LHCN-M2 (cell line): Measurements from ENCODE around the gene TRAF2. TPM values are rescaled to one million over a fixed set of nuclear protein-coding genes. Genes with fewer than 3 reads are reported as not detected.

Source experiments
- DNase-seq: peaks from one replicate; pipeline ENCODE4 v3.0.0-alpha.2; 2012; ENCODE audit warnings: low read depth
- total RNA-seq: library from RNA; depleted of rRNA; stranded (reverse); fragments of >200 nt; gene quantifications from 2 replicates; pipeline ENCODE4 v1.2.3, GENCODE V29; 2014

Gene TRAF2
- total RNA-seq, 1 experiment from 2014 or later: 11.7 TPM

DNA sequence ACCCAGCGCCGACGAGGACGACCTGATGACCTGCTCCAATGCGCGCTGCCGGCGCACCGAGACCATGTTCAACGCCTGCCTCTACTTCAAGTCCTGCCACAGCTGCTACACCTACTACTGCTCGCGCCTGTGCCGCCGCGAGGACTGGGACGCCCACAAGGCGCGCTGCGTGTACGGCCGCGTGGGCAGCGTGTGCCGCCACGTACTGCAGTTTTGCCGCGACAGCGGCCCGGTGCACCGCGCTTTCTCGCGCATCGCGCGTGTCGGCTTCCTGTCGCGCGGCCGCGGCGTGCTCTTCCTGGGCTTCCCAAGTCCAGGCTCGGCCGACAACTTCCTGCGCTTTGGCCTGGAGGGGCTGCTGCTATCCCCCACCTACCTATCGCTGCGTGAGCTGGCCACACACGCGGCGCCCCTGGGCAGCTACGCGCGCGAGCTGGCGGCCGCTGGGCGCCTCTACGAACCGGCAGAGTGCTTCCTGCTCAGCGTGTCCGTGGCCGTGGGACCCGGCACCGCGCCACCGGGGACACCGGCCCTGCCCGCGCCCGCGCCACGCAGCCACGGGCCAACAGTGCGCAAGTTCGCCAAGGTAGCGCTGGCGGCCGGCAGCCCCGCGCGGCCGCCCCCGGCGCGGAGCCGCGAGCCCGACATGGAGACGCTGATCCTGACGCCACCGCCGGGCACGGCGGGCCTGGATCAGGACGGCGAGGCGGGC lies 39.8 kb upstream of the TRAF2 start:
- no peak for DNase-seq

GRCh38 chr9:136847088-136847825 lies 39.1 kb upstream of the TRAF2 start:
- no peak for DNase-seq

DNA sequence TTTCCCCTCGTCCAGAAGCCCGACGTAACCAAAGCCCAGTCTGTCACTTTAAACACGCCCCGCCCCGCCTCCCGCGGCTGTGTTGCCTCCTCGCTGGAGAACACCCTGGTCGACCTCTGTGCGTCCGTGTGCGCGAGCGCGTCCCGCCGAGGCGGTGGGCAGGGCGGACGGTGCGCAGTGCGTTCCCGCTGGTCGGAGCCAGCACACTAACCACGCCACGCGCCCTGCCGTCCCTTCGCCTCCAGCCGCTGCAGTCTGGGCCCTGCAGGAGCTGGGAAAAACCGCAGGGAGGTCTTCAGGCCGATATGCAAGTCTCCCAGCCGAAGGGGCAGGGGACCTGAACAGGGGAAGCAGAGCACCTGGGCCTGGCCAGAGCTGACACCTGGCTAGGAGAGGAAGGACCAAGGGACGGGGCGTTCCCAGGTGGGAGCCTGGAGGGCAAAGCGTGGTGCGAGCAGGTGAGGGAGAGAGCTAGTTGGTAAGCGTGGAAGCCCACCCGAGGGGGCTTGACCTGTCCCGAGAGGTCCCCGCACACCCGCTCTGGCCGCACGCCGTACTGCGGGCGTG lies 38.4 kb upstream of the TRAF2 start:
- peak; percentile 77 for DNase-seq

GRCh38 chr9:136848393-136849037 lies 37.8 kb upstream of the TRAF2 start:
- DNase-seq: peak; percentile 46

GRCh38 chr9:136849038-136849959 lies 37.0 kb upstream of the TRAF2 start, which contains the start of gene PHPT1:
TSS of gene PHPT1 (plus strand) at chr9:136849409. CDS start at chr9:136849431, 22 bp downstream.
- peak; percentile 98 for DNase-seq

GRCh38 chr9:136849960-136850865 lies 36.1 kb upstream of the TRAF2 start:
- no peak for DNase-seq

DNA sequence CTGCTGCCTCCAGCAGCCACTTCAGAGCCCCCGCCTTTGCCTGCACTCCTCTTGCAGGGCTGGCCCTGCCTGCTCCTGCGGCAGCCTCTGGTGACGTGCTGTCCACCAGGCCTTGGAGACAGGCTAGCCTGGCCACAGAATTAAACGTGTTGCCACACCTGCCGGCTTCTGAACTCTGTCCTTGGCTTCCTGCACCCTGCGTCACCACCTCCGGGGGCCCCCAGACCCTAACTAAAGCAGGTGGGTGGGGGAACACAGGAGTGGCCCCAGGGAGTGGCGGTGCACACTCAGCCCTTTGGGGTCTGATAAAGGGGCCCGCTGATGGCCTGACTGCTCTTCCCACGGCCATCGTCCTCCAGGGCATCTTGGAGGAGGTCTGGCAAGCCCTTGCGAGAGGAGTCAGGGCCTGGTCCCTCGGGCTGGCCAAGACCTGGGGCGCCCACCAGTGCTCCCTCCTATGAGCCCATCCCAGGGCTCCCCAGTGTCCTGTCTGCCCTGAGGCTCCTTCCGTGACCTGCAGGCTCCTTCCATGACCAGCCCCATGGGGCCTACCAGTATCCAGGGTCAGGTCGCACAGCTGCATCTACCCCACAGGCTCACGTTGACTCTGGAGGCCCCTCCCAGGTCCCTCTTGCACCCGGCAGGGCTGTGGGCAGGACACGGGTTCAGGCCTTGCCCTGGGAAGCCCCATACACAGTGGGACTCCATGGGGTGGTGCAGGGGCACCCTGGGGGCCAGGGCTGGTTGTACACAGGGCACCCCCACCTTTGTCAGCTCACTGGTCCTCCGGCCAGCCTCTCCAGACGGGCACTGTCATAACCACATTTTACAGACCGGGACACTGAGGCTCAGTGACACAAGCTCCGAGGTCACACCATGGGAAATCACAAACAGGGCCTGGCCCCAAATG lies 35.2 kb upstream of the TRAF2 start:
- DNase-seq: no peak

- DNase-seq: no peak
Observed at GRCh38 chr9:136851941-136852663, 34.2 kb upstream of the TRAF2 start, which contains the start of gene MAMDC4. TSS of gene MAMDC4 (plus strand) at chr9:136852346. CDS start at chr9:136852417, 71 bp downstream.

DNA sequence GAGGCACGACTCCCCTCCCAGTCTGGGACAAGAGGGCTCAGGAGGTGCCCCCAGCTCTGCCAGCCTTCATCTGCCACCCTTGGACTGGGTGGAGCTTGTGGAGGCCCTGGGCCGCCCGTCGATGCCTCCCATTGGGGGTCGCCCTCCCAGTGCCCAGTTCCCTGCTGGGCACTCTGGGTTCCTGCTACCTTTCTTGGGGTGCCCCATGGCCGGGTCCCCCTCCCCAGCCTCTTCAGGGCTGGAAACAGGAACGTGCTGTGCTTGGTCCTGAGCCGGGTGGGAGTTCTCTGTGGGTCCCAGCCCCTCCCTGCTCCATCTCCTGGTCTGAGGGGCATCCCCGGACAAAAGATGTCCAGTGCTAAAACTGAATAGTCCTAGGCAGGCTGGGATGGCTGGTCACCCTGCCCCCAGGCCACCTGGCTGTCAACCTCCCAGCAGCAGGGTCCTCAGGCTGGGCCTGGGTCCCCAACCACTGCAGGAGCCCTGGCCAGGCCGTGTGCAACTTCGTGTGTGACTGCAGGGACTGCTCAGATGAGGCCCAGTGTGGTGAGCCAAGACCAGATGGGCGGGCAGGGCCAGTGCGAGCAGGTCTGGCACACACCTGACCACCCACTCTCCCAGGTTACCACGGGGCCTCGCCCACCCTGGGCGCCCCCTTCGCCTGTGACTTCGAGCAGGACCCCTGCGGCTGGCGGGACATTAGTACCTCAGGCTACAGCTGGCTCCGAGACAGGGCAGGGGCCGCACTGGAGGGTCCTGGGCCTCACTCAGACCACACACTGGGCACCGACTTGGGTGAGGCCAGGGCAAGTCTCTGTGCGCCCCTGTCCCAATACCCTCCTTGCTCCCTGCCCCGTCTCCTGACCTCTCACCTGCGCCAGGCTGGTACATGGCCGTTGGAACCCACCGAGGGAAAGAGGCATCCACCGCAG lies 33.4 kb upstream of the TRAF2 start:
- DNase-seq: no peak

- no peak for DNase-seq
Observed at GRCh38 chr9:136853596-136854112, 32.7 kb upstream of the TRAF2 start.

DNA sequence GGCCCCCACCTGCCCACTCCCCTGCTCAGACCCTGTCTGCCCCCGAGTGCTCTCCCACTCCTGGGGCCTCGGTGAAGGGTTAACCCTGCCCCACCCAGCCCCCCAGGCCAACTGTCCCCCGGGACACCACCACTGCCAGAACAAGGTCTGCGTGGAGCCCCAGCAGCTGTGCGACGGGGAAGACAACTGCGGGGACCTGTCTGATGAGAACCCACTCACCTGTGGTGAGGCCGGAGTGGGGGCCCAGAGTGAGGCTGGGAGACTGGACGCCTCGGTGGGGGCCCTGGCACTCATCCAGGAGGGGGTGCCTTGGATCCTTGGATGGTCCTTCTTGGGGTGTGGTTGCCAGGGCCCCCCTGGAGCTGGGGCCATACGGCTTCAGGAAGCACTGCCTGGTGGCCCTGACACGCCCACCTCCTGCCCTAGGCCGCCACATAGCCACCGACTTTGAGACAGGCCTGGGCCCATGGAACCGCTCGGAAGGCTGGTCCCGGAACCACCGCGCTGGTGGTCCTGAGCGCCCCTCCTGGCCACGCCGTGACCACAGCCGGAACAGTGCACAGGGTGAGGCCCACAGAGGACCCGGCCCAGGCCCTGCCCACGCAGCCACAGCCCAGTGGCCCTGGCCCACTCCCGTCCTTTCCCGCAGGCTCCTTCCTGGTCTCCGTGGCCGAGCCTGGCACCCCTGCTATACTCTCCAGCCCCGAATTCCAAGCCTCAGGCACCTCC lies 32.0 kb upstream of the TRAF2 start:
- no peak for DNase-seq

DNA sequence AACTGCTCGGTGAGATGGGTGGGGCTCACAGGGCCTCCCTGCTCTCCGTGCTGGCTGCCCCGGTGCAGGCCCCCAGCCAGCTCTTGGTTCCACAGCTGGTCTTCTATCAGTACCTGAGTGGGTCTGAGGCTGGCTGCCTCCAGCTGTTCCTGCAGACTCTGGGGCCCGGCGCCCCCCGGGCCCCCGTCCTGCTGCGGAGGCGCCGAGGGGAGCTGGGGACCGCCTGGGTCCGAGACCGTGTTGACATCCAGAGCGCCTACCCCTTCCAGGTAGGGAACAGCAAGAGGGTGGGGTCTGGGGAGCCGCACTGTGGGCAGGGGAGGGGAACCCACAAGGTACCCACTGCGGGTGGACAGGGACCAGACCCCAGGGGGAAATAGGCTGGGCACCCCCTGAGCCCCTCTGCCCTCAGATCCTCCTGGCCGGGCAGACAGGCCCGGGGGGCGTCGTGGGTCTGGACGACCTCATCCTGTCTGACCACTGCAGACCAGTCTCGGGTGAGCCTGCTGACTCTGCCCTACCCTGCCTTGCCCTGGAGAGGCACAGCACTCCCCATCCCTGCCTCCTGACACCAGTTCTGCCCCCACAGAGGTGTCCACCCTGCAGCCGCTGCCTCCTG lies 31.4 kb upstream of the TRAF2 start:
- DNase-seq: no peak

GRCh38 chr9:136855461-136856078 lies 30.7 kb upstream of the TRAF2 start:
- DNase-seq: no peak

GRCh38 chr9:136856079-136856476 lies 30.2 kb upstream of the TRAF2 start:
- DNase-seq: no peak

GRCh38 chr9:136856541-136857141 lies 29.7 kb upstream of the TRAF2 start:
- DNase-seq: no peak
